Prostate gland (tissue), 1 donor: ENCODE data around the gene KLF11.

Source experiments
- POLR2A ChIP-seq: fragments of 450-650 bp; IDR thresholded peaks from one replicate; pipeline ENCODE4 v1.6.1; 2016; ENCODE audit warnings: antibody characterized with exemption, mild to moderate bottlenecking
- POLR2AphosphoS5 ChIP-seq: sonication (generic); formaldehyde crosslinking; IDR thresholded peaks from one replicate; pipeline ENCODE4 v1.6.1; 2017; ENCODE audit warnings: antibody characterized with exemption

DNA sequence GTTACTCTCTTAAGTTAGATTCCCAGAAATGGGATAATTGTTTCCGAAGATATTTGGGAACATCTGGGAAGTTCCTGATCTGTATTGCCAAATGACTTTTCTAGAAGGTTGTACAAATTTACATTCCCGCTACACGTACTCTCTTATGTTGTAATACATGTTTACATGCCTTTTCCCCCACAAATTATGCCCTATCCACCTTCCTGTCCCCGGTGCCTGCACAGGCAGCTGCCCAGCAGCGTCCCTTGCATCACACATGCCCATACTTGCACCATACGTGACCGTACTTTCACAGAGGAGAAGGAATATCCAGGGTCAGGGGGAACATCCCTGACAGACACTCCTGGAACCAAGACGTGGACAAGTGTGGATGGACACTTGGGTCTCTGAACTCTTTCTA is 24.2 kb upstream of the KLF11 start:
- peak; percentile 46 for TF ChIP-seq POLR2AphosphoS5
- TF ChIP-seq POLR2A: no peak
